ENCODE results near the gene CDHR4.
A peak's percentile ranks its signal among the peaks of the same experiment; 100 is the strongest.

Gene CDHR4

DNA sequence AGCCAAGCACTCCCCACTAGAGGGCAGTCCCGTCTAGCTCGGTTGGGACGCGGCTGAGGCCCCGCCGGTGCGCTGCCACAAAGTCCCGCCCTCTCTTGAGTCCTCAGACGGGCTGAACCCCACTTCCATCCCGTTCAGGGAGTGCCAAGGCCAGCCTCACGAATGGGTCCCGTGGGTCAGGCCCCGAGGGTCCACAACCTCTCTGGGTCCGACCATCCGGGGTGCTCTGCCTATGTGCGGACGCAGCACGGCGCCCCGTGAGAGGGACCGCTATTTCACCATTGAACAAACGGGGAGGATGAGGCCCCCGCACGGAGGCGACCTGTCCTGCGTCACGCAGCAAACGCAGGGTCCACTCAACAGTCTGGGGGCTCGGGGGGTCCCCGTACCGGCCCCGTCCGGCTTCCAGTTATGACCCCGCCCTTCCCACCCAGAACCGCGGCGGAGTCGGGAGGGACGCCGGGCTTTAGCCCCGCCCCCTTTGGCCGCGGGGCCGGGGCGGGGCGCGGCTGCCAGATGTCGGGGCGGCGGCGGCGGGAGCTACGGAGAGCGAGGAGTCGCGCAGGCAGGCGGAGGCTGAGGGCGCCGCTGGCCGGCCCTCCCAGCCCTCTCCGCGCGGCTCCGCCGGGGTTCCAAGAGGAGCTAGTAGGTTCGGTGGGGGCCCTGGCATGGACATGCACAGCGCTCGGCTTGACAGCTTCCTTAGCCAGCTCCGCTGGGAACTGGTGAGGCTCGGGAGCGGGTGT, 3.2 kb upstream of the CDHR4 start, which contains the start of gene INKA1:
Gene INKA1, plus strand, starts transcription at position 543 of the 746 bp plus-strand sequence. Its CDS starts 132 bp downstream, at position 675.
- peak; percentile 90 for DNase-seq (ENCODE audit: low read depth)
- peak within 1 kb of the TSS; percentile 83 for H3K4me3 ChIP-seq (ENCODE audit: low read length)
- TF ChIP-seq, protein P1, sequence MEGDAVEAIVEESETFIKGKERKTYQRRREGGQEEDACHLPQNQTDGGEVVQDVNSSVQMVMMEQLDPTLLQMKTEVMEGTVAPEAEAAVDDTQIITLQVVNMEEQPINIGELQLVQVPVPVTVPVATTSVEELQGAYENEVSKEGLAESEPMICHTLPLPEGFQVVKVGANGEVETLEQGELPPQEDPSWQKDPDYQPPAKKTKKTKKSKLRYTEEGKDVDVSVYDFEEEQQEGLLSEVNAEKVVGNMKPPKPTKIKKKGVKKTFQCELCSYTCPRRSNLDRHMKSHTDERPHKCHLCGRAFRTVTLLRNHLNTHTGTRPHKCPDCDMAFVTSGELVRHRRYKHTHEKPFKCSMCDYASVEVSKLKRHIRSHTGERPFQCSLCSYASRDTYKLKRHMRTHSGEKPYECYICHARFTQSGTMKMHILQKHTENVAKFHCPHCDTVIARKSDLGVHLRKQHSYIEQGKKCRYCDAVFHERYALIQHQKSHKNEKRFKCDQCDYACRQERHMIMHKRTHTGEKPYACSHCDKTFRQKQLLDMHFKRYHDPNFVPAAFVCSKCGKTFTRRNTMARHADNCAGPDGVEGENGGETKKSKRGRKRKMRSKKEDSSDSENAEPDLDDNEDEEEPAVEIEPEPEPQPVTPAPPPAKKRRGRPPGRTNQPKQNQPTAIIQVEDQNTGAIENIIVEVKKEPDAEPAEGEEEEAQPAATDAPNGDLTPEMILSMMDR (IDR thresholded peaks at IDR 0.05; ENCODE audit: insufficient read depth, low read depth, low read length, missing control alignments), result peak; percentile 89

DNA sequence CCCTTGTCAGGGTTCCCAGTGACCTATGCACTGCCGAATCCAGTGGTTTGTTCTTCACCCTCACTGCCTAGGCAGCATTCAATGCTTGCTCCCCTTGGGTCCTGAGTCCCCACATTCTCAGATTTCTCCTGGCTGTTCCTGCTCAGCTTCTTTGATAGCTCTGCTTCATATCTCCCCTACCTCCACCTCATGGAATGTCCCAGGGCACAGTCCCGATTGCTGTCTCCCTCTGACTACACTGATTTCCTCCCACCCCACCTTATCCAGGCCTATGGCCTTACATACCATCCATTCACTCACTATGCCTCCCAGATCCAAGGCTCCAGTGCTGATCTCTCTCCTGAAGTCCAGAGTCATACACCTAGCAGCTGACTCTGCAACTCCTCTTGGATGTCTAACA, 1.5 kb upstream of the CDHR4 start:
- TF ChIP-seq, protein P1 (IDR thresholded peaks at IDR 0.05; ENCODE audit: insufficient read depth, low read depth, low read length, missing control alignments), result no peak
- no peak overlapping the region for H3K4me3 ChIP-seq (ENCODE audit: low read length)
- DNase-seq (ENCODE audit: low read depth), result no peak

DNA sequence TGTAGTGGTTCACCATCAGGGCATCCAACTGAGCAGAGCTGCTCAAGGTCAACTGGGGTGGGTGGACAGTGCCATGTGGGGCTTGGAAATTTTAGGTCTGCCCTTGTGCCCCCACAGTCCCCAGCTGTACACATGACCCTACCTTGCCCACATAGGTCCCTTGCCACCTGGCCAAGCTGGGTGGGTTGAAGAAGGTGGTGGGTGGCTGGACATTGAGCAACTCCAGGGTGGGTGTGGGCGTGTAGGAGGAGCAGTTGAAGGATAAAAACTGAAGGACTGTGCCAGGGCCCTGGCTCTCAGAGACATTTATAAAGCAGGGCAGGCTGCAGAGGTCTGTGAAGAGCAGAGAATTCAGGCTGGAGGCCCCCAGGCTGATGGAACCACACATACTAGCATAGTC, 568 bp downstream of the CDHR4 start:
- no peak for DNase-seq (ENCODE audit: low read depth)
- H3K4me3 ChIP-seq (ENCODE audit: low read length), result no peak overlapping the region
- TF ChIP-seq, protein P1 (IDR thresholded peaks at IDR 0.05; ENCODE audit: insufficient read depth, low read depth, low read length, missing control alignments), result no peak

DNA sequence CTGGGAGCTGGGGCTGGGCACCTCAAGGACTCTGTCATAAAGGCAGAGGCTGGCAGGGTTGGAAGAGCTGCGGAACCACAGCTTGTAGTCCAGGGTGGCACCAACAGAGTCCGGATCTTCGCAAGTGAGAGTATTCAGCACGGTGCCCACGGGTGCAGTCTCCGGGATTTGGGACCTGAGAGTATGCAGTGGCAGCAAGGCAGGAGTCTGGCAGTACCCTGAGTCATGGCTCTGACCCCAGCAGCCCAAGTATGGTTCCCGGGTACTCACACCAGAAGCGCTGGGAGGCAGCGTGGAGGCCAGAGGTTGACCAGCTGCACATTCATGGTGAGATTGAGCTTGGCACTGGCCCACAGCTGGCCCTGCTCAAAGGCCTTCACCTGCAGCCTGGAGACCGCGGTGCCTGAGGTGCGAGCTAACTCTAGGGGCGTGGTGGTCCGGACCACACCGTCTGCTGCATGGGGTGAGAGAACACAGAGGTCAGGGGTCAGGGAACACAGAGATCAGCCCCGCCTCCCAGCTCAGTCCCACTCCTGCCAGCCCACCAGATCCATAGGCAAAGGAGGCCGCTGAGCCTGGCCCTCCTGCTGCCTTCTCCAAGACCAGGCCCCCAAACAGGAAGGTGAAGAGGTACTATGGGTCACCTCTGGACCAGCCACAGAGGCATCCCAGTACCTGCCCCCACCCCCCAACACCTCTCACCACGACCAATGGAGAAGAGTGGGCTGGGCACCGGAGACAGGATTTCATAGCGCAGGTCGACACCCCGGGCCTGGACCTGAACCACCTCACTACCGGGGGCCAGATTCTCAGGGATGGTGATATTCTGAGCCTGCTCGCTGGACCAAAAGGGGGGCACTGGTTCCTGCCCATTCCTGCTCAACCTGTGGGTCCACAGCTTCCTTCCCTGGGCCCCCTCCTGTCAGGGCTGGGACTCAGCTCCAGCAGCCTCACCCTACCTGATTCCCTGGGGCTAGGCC, 4.5 kb downstream of the CDHR4 start:
- TF ChIP-seq, protein P1 (IDR thresholded peaks at IDR 0.05; ENCODE audit: insufficient read depth, low read depth, low read length, missing control alignments), result no peak
- H3K4me3 ChIP-seq (ENCODE audit: low read length), result no peak overlapping the region
- DNase-seq (ENCODE audit: low read depth), result no peak

DNA sequence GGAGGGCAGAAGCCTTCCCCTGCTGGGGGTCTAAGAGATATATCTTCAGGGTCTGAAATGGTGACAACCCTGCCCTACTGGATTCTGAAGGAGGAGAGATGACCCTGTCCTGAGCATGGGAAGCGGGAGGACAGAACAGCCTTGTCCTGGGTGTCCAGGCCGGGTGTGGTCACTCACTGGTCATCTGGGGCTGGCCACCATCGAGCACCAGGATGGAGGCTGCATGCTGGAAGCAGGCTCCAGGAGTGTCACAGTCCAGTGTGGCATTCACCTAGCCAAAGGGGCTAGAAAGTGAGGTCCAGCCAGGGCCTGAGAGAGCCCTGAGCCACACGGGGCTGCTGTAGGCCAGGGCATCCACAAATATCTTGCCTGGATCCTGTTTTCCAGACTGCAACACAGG, 5.2 kb downstream of the CDHR4 start:
- DNase-seq (ENCODE audit: low read depth), result no peak
- TF ChIP-seq, protein P1 (IDR thresholded peaks at IDR 0.05; ENCODE audit: insufficient read depth, low read depth, low read length, missing control alignments), result no peak

DNA sequence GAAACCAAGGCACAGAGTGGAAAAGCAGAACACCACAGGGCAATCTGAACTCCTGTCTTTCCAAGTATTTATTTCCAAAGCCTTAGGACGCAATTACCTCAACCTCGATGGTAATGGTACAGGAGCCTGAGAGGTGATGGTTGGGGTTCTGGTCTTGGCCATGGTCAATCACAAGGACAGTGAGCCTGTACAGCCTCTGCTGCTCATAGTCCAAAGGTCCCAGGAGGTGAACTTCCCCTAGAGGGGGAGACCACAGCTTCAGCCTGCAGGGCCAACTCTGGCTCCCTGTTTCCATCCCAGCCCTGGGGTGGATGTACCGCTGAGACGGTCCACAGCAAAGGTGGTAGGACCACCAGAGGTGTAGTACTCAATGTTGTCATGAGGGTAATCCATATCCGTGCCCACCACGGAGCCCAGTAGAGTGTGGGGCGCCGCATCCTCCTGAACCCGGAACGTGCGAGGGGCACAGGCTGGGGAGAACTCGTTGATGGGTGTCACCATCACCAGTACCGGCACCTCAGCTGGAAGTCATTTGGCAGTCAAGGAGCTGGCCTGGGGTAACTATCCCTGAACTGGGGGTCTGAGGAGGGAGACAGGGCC, 6.1 kb downstream of the CDHR4 start:
- no peak overlapping the region for H3K4me3 ChIP-seq (ENCODE audit: low read length)
- TF ChIP-seq, protein P1 (IDR thresholded peaks at IDR 0.05; ENCODE audit: insufficient read depth, low read depth, low read length, missing control alignments), result no peak
- DNase-seq (ENCODE audit: low read depth), result no peak

More for the DNA sequence above, 5.2 kb downstream of the CDHR4 start:
- no peak overlapping the region for H3K4me3 ChIP-seq (ENCODE audit: low read length)
